Neural cell (in vitro differentiated cells): ENCODE measurements around the gene DNAJC7.

Experiments used
- CTCF ChIP-seq: fragments of 450-650 bp; IDR thresholded peaks from 2 replicates; pipeline ENCODE4 v1.5.1; 2014; ENCODE audit warnings: antibody characterized with exemption, mild to moderate bottlenecking, moderate library complexity; ENCODE audit not compliant: poor library complexity, severe bottlenecking
- EZH2 ChIP-seq: fragments of 200-600, 300-800 bp; shearing (Covaris generic), sonication (generic); IDR thresholded peaks from 2 replicates; pipeline ENCODE4 v1.6.1; 2014; ENCODE audit warnings: antibody characterized with exemption, low read length, borderline replicate concordance, mild to moderate bottlenecking; ENCODE audit not compliant: insufficient read depth, poor library complexity, severe bottlenecking
- RAD21 ChIP-seq: fragments of 450-650 bp; conservative IDR thresholded peaks from 2 replicates; pipeline ENCODE4 v1.6.1; 2014; ENCODE audit warnings: antibody characterized with exemption, mild to moderate bottlenecking, moderate library complexity

DNA sequence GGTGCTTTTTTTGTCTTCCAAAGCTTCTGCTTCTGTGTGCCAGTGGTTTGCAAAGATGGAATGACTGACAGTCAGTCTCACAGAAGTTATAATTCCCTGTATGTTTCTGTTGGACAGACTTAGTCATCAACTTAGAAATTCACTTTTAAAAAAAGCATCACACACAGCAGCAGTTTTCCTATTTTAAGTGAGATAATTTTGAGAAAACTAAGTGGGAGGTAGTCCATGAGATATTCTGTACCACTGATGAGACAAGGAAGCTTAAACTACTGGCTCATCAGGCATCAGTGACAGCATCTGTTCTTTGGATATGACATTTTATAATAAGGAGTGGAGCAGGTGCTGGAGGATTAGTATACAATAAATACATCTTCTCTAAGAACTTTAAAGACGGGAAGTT, 30.6 kb downstream of the DNAJC7 start:
- no peak for TF ChIP-seq CTCF
- TF ChIP-seq EZH2 = no peak
- TF ChIP-seq RAD21 = no peak
